ENCODE results near the gene OR11H6.

DNA sequence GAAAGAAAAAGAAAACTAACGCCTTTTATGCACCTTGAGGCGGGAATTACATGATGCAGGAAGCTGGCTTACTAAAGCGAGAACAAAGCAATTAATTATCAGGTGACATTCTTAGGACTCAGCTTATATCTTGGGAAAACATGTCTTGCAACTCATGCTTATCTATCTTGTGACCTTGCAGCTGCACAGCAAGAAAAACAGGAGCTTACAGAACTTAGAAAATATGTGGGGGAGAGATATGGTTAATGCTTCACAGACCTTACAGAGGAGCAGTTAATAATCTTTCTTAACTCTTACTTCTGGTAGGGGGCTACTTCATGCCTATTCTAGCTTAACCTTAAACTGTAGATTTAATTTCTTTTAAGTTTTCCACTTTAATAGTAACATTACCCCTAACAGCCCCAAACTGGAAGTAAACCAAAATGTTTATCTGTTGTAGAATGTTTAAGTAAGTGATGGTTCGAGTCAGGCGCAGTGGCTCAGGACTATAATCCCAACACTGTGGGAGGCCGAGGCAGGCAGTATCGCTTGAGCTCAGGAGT is 46.0 kb upstream of the OR11H6 start:
- no peak for TF ChIP-seq POLR2A (IDR thresholded peaks at IDR 0.05)
- no peak for TF ChIP-seq CTCF (IDR thresholded peaks at IDR 0.05)

Data from right lobe of liver (tissue), 4 donors.